Vagina (tissue), 2 donors: ENCODE data around the gene DNASE1L2. TPM values are rescaled to one million over a fixed set of nuclear protein-coding genes. Genes with fewer than 3 reads are reported as not detected.

Experiments used
- DNase-seq, 2 donors: peaks; one replicate each; pipeline ENCODE4 v3.0.0-alpha.2; 2017; ENCODE audit errors: extremely low spot score in 2 of 2
- H3K27ac ChIP-seq: fragments of 200-600 bp; sonication (generic); one replicate; pipeline ENCODE4 v1.5.1; 2019
- H3K27me3 ChIP-seq: fragments of 200-600 bp; sonication (generic); one replicate; pipeline ENCODE4 v1.5.1; 2019
- H3K36me3 ChIP-seq, 2 donors: fragments of 200-600 bp; sonication (generic); one replicate each; pipeline ENCODE4 v1.5.1; 2017 to 2019
- H3K4me1 ChIP-seq: fragments of 200-600 bp; sonication (generic); one replicate; pipeline ENCODE4 v1.5.1; 2019
- H3K4me3 ChIP-seq, 2 donors: fragments of 200-600 bp; sonication (generic); 1 replicate in 1 of 2; 2 replicates in 1 of 2; pipeline ENCODE4 v1.5.1; 2016 to 2019
- H3K9me3 ChIP-seq: fragments of 200-600 bp; sonication (generic); one replicate; pipeline ENCODE4 v1.5.1; 2019
- POLR2A ChIP-seq, 2 donors: fragments of 450-650 bp; IDR thresholded peaks; one replicate each; pipeline ENCODE4 v1.6.1; 2017; ENCODE audit warnings: antibody characterized with exemption in 2 of 2, mild to moderate bottlenecking in 2 of 2, moderate library complexity in 2 of 2
- POLR2AphosphoS5 ChIP-seq, 2 donors: sonication (generic); formaldehyde crosslinking; IDR thresholded peaks; one replicate each; pipeline ENCODE4 v1.9.0; 2017; ENCODE audit warnings: antibody characterized with exemption in 2 of 2, mild to moderate bottlenecking in 2 of 2, low read depth in 1 of 2; ENCODE audit not compliant: insufficient read depth in 1 of 2
- intact Hi-C: fragments of 100-400 bp; cut with DNase I; formaldehyde crosslinking; loops from one replicate; pipeline ENCODE4 v1.15.1; 2023
- total RNA-seq: library from RNA; depleted of rRNA; stranded (reverse); fragments of >200 nt; gene quantifications from one replicate; pipeline ENCODE4 v1.2.3, GENCODE V29; 2016
- TF ChIP-seq, protein P1 (sequence below), 3 experiments: fragments of 450-650 bp in 2 of 3; fragments of 200-600 bp in 1 of 3; sonication (generic) in 1 of 3; IDR thresholded peaks; one replicate each; pipeline ENCODE4 v1.5.1; 2017 to 2019; ENCODE audit warnings: antibody characterized with exemption in 3 of 3, mild to moderate bottlenecking in 2 of 3, moderate library complexity in 2 of 3

Gene DNASE1L2
- total RNA-seq, 1 donor from 2014 or later, result 0.74 TPM

- H3K27ac ChIP-seq, result no peak overlapping the region
- peaks cover 0 to 23% of the 10 kb centered on the region in 2 donors for H3K36me3 ChIP-seq
- no peaks in the 10 kb centered on the region for H3K27me3 ChIP-seq
- intact Hi-C loops, result no loop called here
- DNase-seq, result no peak
- H3K4me1 ChIP-seq, result peaks cover 20% of the 10 kb centered on the region
- H3K4me3 ChIP-seq, result no peak overlapping the region
- TF ChIP-seq POLR2A (IDR thresholded peaks at IDR 0.05) (no peak), POLR2AphosphoS5 (IDR thresholded peaks at IDR 0.05; ENCODE audit: insufficient read depth in 1 of 2, low read depth in 1 of 2) (no peak)
- TF ChIP-seq, protein P1, sequence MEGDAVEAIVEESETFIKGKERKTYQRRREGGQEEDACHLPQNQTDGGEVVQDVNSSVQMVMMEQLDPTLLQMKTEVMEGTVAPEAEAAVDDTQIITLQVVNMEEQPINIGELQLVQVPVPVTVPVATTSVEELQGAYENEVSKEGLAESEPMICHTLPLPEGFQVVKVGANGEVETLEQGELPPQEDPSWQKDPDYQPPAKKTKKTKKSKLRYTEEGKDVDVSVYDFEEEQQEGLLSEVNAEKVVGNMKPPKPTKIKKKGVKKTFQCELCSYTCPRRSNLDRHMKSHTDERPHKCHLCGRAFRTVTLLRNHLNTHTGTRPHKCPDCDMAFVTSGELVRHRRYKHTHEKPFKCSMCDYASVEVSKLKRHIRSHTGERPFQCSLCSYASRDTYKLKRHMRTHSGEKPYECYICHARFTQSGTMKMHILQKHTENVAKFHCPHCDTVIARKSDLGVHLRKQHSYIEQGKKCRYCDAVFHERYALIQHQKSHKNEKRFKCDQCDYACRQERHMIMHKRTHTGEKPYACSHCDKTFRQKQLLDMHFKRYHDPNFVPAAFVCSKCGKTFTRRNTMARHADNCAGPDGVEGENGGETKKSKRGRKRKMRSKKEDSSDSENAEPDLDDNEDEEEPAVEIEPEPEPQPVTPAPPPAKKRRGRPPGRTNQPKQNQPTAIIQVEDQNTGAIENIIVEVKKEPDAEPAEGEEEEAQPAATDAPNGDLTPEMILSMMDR (IDR thresholded peaks at IDR 0.05), result no peak
- H3K9me3 ChIP-seq, result no peaks in the 10 kb centered on the region
These were observed 29.3 kb upstream of the DNASE1L2 start for GRCh38 chr16:2206780-2207433.

GRCh38 chr16:2207872-2208271 is 28.4 kb upstream of the DNASE1L2 start:
- intact Hi-C loops, result no loop called here
- peaks cover 29% of the 10 kb centered on the region for H3K4me1 ChIP-seq
- H3K27ac ChIP-seq, result no peak overlapping the region
- H3K4me3 ChIP-seq, result no peak overlapping the region
- DNase-seq, result no peak
- H3K9me3 ChIP-seq, result no peaks in the 10 kb centered on the region
- TF ChIP-seq POLR2AphosphoS5 (IDR thresholded peaks at IDR 0.05; ENCODE audit: insufficient read depth in 1 of 2, low read depth in 1 of 2) (no peak), POLR2A (IDR thresholded peaks at IDR 0.05) (no peak)
- TF ChIP-seq, protein P1 (IDR thresholded peaks at IDR 0.05), result no peak
- no peaks in the 10 kb centered on the region for H3K27me3 ChIP-seq
- peaks cover 0 to 23% of the 10 kb centered on the region in 2 donors for H3K36me3 ChIP-seq

DNA sequence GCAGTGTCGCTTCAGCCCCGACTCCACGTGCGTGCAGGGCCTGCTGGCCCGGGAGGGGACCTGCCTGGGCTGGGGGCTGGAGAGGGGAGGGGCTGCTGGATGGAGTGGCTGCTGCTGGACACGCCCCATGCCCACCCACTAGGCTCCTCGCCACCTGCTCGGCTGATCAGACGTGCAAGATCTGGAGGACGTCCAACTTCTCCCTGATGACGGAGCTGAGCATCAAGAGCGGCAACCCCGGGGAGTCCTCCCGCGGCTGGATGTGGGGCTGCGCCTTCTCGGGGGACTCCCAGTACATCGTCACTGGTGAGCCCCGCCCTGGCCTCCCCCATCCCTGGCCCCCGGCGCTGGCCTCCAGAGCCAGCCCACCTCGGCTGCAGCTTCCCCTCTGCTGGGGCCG is 27.9 kb upstream of the DNASE1L2 start:
- Histone ChIP-seq H3K4me1 (peaks cover 34% of the 10 kb centered on the region), H3K4me3 (no peak overlapping the region), H3K27me3 (no peaks in the 10 kb centered on the region), H3K27ac (no peak overlapping the region), H3K36me3 (peaks cover 0 to 23% of the 10 kb centered on the region in 2 donors), H3K9me3 (no peaks in the 10 kb centered on the region)
- no peak for DNase-seq
- TF ChIP-seq POLR2AphosphoS5 (IDR thresholded peaks at IDR 0.05; ENCODE audit: insufficient read depth in 1 of 2, low read depth in 1 of 2) (no peak), POLR2A (IDR thresholded peaks at IDR 0.05) (no peak)
- TF ChIP-seq, protein P1 (IDR thresholded peaks at IDR 0.05), result no peak
- intact Hi-C loops, result no loop called here

- H3K36me3 ChIP-seq, result peaks cover 0 to 23% of the 10 kb centered on the region in 2 donors
- TF ChIP-seq POLR2AphosphoS5 (IDR thresholded peaks at IDR 0.05; ENCODE audit: insufficient read depth in 1 of 2, low read depth in 1 of 2) (no peak), POLR2A (IDR thresholded peaks at IDR 0.05) (no peak)
- TF ChIP-seq, protein P1 (IDR thresholded peaks at IDR 0.05), result no peak
- H3K27ac ChIP-seq, result no peak overlapping the region
- no peaks in the 10 kb centered on the region for H3K27me3 ChIP-seq
- H3K9me3 ChIP-seq, result no peaks in the 10 kb centered on the region
- intact Hi-C loops, result no loop called here
- H3K4me1 ChIP-seq, result peaks cover 38% of the 10 kb centered on the region
- DNase-seq, result no peak
- no peak overlapping the region for H3K4me3 ChIP-seq
These were observed 27.5 kb upstream of the DNASE1L2 start for GRCh38 chr16:2208772-2209171.

DNA sequence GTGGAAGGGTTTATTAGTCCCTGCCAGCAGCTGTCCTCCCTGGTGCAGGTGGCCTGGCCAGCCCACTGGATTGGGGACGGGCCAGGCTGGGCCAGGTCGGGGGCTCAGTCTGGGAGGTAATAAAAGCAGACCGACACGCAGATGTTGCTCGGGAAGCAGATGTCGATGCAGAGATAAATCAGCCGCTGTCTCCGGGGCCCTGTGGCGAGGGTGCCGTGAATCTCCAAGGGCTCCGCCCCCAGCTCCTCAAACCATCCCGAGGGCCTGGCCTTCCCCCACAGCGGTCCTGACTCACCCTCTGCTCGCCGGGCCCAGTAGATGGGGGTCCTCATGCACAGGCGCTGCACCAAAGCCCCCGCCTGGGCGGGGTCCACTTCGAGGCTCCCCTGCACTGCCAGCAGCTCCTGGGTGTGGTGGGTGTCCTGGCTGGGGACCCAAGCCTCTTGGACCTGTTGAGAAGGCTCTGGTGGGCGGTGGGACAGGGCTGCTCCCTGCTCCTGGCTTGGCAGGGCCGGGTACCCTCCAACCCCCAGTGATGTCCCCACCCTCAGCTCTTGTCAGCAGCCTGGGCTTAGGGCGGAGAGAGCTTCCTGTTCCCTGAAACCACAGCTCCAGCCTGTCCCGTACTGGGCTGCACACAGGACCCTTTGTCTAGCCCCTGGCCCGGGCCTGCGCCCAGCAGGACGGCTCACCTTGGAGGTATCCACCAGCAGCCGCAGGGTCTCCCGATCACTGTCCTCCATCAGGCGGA is 26.8 kb upstream of the DNASE1L2 start:
- Histone ChIP-seq H3K4me1 (peaks cover 42% of the 10 kb centered on the region), H3K36me3 (peaks cover 0 to 23% of the 10 kb centered on the region in 2 donors), H3K9me3 (no peaks in the 10 kb centered on the region), H3K4me3 (no peak overlapping the region), H3K27ac (no peak overlapping the region), H3K27me3 (no peaks in the 10 kb centered on the region)
- intact Hi-C loops, result no loop called here
- no peak for TF ChIP-seq POLR2A (IDR thresholded peaks at IDR 0.05)
- TF ChIP-seq, protein P1 (IDR thresholded peaks at IDR 0.05), result no peak
- no peak for TF ChIP-seq POLR2AphosphoS5 (IDR thresholded peaks at IDR 0.05; ENCODE audit: insufficient read depth in 1 of 2, low read depth in 1 of 2)
- no peak for DNase-seq
